ENCODE data around the gene SEC14L2.

DNA sequence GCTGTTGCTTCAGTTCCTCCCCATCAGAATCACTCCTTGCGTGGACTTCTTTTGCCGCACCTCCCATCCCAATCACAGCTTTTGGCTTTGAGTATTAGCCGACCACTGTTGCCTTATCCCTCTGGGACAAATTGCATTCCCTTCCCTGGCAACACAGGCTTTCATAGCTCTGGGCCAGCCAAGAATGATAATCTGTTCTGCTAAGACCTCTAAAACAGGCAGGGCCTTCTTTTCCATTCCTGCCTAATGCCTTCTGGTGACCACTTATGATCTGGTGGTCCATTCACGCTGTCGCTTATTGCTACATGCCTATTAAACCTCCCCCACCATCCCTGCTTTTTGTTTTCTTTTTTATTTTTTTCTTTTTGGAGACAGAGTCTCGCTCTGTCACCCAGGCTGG, 9.6 kb downstream of the SEC14L2 start:
- TF ChIP-seq, protein P1, sequence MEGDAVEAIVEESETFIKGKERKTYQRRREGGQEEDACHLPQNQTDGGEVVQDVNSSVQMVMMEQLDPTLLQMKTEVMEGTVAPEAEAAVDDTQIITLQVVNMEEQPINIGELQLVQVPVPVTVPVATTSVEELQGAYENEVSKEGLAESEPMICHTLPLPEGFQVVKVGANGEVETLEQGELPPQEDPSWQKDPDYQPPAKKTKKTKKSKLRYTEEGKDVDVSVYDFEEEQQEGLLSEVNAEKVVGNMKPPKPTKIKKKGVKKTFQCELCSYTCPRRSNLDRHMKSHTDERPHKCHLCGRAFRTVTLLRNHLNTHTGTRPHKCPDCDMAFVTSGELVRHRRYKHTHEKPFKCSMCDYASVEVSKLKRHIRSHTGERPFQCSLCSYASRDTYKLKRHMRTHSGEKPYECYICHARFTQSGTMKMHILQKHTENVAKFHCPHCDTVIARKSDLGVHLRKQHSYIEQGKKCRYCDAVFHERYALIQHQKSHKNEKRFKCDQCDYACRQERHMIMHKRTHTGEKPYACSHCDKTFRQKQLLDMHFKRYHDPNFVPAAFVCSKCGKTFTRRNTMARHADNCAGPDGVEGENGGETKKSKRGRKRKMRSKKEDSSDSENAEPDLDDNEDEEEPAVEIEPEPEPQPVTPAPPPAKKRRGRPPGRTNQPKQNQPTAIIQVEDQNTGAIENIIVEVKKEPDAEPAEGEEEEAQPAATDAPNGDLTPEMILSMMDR (IDR thresholded peaks at IDR 0.05 in 4 of 5, conservative IDR thresholded peaks at IDR 0.05 in 1 of 5) = no peak
- no peak for TF ChIP-seq POLR2A (IDR thresholded peaks at IDR 0.05)
